HuH-7 (cell line): Measurements from ENCODE around the gene MNT.

Experiments
- DNase-seq: peaks from one replicate; pipeline ENCODE4 v3.0.0; 2011; ENCODE audit warnings: low spot score

The MNT gene

DNA sequence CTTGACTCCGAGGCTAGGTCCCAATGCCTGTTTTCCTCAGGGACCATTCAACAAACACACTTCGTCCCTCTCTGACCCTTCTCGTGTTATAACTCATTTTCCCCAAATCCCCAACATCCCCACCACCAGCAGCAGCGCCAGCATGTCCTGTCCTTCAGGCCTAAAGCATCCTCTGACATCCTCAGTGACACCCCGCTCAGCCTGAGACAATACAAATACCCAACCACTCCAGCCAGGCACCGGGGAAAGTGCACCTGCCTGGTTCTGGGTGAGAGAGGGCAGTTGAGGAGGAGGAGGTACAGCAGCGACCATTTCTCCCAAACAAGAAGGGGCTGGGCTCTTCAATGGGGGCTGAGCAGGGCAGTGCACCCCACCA lies 4.7 kb downstream of the MNT start:
- no peak for DNase-seq

DNA sequence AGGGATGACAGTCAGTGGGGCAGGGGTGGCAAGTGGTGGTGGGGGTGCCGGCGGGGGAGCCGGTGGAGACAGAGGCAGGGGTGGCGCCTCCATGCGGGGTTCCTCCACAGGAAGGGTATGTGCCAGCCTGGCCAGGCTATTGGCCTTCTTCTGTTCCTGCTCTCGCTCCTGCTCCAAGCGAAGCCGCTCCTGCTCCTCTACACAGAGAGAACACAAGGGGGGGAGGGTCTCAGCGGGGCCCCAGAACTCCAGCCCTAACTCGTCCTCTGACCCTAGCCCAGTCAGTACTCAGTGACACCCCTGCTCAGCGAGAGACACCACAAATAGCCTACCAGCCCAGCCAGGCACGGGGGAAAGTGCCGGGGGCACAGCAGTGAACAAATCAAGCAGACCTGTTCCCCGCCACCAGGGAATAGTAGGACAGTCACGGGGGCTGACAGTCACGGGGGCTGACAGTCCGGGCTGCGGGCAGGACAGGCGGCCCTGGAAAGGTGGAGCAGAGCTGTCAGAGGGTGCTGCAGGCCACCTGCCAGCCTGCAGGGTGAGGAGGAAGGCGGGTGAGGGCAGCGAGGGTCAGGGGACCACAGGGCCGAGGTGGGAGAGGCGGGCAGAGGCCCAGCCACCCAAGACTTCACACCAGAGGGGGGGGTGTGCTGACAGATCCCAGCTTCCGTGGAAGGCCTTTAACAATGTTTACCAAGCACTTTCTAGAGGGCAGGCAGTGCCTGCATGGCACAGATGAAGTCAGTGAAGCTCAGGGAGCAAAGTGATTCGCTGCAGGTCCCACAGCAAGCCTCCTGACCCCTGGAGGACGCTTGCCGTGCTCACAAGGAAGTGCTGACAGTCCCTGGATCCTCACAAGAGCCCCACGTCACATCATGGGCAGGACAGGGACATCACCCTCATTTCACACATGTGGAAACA lies 5.3 kb downstream of the MNT start:
- DNase-seq: no peak

DNA sequence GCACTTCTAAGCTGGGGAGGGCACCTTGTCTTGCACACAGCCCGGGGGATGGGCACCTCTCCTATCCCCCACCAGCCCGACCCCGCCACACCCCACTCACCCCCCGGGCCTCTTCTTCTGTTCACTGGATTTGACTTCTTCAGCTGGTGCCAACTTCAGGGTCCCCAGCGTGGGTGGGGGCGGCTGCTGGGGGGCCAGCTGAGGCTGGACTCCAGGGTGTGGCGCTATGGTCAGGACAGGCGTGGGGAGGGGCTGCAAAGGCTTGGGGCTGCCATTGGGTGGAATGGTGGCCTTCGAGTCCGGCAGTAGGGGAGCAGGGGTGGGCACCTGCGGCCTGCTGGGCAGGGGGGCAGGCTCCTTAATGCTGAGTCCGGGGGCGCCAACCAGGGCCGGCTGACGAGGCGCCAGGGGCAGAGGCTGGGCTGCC lies 6.1 kb downstream of the MNT start:
- no peak for DNase-seq

DNA sequence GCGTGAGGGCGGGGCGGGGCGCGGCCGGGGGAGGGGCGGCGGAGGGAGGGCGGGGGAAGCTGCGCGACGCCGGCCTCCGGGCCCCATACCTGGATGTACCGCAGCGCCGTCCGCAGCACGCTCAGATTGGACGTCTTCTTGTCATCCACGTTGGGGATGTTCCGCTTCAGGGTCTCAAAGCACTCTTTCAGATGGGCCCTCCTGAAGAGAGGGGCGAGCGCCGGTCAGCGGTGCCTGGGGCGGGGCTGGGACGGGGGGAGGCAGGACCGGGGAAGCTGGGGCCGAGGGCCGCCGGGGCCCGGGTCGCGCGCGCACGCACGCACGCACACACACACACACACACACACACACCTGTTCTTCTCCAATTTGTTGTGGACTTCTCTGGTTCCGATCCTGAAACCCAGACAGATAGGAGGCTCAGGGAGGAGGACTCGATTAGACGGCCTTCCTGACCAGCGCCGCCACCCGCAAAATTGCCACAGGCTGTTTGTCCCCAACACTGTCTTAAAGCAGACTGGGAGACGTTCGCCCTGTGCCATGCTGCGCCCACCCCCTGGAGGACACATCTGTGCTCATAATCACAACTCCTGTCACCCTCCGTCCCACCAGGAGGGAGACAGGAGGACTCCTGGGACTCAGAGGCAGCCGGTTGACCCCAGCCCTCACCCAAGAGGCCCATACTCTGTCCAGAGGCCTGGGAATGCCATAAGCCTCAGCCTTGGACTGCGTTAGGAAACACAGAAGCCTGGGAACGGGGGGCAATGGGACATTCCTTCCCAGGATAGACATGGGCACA lies 6.7 kb downstream of the MNT start:
- no peak for DNase-seq

DNA sequence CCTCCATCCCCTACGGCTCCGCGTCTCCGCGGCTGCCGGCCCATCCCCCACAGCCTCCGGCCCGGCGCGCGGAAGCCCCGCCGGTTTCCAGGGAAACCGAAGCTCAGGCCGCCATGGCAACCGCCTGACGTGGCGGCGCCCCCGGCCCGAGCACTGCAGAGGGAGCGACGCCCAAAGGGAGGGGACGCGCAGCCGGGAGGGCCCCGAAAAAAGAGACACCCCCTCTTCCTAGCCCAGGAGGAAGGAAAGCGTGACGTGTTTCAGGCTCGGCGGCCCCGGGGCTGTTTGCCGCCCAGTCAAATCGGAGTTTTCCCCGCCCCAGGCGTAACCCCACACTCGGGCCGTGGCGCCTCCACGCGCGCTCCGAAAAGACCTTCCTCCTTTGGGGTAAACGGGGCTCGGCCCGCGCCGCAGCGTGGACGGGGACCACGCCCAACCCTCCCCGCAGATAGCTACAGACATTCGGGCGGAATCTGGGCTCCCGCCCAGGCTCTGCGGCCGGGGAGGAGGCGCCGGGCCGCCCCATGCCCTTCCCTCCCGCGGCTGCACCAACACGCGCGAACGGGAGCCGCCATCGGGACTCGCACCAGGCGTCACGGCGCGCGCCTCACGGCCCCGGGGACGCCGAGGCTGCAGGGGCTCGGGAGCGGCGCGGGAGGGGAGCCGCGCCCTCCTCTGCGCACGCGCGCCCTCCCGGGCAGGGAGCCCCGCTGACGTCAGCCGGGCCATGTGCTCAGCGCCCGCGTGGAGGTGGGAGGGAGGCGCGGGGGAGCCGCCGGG lies 7.5 kb downstream of the MNT start:
- DNase-seq: peak; percentile 87

DNA sequence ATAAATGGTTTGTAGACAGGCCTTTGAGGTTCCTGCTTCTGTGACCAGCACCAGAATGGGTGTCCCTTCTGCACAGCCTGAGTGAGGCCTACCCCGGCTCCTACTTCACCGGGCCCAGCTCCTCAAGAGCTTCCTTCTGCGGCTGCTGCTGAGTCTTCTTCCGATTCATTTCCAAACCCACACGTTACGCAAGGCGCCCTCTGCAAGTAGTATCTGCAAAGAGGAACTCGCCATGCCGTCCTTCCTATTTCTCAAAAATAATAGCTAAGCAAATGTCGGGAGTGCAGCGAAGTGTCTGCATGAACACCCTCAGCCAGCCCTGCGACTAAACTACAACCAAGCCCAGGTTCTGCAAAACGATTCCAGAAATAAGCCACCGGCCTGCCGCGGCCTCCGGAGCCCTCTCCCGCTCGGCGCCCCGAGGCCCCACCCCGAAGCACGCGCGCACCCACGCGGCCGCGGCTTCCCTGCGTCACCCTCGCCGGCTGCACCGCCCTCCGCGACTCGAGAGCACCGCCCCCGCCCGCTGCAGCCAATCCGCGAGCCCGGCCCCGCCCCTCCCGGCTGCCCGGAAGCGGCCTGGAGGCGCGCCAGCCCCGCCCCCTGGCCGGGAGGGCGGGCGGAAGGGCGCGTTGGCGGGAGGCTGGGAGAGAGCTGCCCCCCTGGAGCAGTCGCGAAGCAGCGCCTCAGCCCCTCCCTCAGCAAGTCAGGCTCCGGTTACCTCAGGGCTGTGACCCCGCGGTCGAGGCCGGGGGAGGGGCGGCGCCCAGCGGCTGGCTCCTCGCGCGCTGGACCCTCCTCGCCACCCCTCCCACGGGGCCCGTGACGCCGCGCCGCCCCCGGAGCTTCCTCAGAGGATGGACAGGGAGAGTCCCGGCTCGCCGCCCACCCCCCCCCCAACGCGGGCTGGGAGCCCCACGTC lies 8.3 kb downstream of the MNT start:
- DNase-seq: peak; percentile 90

DNA sequence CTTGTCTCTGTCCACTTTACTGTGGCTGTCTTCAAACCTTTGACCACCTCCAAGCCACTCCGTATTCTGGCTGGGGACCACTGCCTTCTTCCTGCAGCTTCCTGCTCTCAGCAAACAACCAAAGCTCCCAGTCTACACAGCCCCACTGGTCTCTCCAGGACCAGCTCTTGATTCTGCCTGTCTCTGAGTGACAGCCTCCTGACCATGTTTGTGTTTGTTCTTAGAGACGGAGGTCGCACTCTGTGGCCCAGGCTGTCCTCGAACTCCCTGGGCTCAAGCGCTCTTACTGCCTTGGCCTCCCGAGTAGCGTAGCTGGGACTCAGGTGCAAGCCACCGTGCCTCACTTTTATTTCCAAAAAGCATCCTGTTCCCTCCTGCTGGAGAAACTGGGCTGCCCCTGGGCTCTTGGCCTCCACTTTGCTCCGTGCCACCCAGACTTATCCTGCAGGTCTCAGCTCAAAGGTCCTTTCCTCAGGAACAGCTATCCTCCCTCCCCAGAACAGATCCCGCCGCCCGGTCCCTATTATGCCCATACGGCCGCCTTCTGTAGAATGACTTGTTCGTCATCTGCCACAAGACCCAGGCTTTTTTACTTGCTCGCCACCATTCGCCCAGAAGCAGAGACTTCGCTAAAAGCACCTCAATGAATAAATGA lies 9.1 kb downstream of the MNT start:
- DNase-seq: no peak

DNA sequence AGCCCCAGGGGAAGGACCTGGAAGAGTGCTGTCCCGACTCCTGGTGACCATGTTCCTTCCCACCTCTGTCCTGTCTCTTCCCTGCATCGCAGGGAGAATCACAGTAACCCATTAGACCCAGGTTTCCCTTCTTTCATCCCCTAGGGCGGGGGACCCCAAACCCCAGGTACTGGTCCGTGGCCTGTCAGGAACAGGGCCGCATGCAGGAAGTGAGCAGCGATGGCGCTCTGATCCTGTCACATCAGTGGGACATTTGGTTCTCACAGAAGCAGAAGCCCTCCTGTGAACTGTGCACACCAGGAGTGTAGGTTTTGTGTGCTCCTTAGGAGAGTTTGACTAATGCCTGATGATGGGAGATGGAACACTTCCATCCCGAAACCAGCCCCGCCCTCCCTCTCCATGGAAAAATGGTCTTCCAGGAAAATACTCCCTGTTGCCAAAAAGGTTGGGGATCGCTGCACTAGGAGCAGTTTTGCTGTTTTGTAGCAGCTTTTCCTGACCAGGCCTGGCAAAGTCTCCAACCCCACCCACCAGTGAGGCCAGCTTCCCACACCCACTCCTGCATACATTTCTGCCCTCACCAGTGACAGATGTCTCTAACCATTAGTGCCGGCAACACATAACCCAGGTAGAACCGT lies 10.5 kb downstream of the MNT start:
- no peak for DNase-seq

DNA sequence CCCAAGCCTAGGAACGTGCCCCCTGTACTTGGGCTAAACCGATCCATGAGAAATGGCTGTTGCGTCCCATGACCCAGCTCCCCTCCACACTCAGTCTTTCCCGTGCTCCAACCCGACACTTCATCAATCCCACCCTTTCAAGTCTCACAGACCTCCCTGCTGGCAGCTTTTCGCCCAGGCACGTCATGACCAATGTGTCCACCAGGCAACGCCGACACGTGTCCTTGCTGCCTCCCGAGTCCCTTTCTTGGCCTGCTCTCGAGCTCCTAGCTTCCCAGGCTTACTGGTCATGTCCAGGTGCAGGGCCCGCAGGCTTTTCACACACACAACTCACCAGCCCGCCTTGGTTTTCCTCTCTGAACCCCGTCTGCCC lies 12.2 kb downstream of the MNT start:
- DNase-seq: no peak

DNA sequence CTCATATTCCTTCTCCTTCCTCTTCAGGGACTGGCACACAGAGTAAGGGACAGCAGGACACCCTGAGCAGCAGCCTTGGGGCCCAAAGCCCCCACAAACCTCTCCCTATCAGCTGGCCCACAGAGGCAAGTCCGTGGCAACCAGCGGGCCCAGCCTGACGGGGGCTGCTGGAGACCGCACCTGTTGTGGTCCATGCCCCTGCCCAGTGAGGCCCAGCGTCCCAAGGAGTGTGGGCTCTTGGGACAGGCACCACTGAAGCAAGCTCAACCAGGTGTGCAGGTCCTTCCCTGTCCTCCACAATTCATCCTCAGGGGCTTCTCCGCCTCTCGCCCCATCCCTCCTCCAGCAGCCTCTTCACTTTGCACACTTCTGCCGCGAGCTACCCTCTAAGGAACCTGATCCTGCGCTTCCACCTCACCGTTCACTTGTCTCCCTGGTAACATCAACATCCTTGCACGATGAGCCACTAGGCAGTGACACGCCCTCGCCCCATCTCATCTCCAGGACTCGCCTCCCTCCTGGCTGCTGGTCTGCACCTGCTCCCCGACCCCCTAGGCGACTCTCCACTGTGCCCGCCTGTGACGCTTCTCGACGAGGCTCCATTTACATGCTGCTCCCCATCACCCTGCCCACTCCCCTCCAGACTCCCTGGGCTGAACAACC lies 12.7 kb downstream of the MNT start:
- DNase-seq: no peak

DNA sequence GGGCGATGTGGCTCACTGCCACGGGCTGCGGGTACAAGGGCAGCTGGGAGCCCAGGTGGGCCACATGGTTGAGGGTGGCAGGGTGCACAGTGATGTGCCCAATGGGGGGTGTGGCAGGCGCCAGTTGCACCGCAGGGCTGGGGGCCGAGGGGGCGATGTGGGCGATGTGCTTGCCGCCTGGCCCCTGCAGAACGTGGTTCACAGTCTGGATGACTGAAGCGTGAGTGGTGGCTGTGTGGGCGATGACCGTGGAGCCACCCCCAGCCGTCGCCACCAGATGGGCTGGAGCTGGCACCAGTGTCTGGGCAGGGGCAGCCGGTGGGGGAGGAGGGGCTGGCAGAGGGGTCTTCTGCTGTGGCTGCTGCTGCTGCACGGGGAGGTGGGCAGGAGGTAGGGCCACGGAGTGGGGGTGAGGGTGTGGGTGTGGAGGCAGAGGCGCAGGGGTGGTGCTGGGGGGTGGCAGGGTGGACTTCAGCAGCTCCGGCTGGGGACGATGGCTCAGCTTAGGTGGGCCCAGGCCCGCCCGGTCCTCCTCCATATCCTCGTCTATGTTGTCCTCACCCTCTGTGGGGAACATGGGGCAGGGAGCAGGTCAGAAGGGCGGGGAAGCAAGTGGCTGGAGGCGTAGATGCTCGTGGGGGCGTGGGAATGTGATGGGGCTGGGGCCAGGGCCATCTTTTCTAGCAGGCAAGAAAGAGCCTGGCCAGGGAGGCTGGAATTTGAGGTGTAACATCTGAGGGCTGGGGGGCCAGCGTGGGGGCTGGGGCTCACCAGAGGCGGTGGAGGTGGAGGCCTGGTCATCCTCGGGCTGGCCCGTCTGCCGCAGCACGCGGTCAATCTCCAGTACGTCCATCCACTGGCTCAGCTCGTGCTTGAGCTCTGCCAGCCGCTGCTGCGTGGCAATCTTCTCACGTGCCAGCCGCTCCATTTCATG lies 13.5 kb downstream of the MNT start:
- no peak for DNase-seq

DNA sequence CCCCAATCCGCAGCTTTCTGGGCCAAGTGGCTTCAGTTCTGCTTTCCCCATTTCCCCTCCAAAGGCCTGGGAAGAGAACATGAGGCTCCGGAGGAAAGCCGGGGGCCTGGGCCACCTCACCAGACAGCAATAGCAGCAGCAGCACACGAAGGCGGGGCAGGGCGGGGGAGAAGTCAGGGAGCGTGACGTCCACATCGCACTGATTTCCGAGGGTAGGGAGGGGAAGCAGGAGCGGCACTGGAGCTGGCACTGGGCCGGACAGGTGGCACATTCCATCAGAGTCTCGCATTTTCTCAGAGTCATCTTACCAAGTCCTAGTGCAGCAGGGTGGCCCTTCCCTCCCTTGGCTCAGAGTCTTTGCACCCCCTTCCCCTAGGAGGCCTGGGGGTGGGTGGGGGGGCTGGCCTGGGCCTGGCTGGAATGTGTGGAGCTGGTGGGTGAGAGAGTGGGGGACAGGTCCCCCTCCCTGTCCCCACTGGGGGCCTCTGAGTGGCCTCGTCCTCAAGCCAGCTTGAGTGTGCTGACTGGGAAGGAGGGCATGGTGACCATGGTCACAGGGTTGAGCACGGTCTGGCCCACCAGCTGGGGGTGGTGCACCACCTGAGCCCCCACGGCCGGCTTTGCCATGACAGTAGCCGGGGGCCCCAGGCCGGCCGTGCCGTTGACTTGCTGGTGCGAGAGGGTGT lies 14.3 kb downstream of the MNT start:
- no peak for DNase-seq

DNA sequence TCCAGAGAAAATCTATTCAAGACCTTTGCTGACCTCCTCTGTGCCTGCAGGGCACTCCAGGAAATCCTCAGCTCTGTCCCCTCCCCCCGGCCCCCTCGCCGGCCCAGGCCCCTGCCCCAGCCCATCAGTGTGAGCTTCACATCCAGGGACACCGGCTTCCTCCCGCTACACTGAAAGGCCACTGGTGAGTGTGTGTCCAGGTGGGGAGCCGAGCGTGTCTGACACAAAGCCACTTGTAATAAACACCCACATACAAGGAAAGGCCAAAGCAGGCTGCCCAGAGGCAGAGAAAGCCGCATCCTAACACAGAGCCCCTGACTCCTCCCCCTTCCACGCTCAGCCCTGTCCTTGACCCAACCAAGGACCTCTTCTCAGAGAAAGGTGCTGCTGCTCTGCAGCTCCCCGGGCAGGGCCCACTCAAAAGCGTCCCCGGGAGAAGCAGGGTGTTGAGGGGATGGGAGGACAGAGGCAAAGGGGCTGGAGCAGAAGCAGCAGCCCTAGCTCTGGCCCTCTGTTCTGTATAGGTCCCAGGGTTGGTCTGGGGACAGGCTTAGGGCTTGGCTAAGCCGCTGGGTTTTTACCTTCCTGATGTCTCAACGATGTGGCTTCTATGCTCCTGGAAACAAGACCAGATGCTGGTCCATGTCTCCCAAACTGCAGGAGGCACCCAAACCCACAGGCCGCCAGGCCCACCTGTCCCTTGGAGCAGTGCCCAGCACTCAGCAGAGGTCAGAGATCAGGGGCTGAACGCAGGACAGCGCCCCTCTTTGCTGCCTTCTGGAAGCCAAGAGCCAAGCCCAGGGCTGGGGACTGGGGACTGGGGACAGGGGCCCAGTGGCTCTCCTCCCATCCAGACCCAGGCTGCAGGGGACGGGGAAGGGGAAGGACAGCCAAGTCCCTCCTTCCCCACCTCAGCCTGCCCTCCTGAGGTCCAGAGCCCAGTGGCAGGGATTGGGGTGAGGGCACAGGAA lies 15.3 kb downstream of the MNT start:
- no peak for DNase-seq

DNA sequence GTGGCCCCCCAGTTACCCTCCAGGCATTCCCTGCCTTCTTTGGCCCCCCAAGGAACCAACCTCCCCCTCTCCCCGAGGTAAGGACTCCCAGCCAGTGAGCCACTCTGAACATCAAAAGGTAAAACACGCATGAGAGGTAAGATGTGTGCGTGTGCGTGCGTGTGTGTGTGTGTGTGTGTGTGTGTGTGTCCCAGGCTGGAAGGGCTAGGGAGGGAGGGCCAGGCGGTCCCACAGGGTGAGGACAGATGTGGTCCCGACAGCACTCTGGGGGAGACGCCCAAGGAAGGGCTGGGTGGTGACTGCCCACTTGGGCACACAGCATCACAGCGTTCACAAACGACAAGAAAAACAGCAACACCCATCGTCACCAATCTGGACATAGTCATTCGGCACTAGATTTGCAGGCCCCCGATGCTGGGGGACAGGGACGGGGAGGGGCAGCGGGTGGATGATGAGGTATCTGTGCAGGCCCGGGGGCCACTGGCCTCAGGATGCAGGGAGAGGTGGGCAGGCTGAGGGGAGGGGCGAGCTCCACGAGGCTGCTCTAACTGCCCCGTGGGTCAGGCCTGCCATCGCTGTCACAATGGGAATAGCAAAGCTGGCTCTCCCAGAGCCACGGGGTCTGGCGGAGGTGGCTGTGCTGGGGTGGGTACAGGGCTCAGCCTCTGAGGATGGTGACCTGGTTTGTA lies 16.3 kb downstream of the MNT start:
- DNase-seq: no peak

DNA sequence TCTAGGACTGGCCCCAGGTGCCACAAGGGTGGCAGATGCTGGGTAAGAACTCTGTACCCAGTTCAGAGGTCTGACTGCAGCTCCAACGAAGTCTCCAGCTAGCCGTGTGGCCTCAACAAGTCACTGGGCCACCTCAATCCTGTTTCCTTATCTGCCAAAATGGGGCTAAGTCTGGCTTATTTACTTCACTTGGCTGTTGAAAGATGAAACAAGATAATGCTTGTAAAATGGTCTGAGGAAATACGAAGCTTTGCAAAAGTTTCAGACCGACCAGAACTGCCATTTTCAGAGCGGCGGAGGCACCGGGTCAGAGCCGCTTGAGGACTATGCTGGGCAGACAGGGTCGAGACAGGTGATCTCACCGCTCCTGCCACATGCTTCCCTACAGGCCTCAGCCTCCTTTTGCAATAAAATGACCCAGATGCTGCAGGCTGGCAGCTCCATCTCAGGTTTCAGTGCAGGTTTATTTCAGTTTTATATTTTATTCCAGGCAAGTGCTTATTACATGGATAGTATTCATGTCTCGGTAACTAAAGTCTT lies 17.2 kb downstream of the MNT start:
- DNase-seq: no peak
